Stimulated activated CD8-positive, alpha-beta memory T cell treated with anti-CD3 and anti-CD28 coated beads, Interleukin-12 subunit alpha, Interleukin-12 subunit beta, amount 100 ng/mL, for 1 hour (primary cell): Measurements from ENCODE around the gene RANBP10.

Source experiments
- DNase-seq: peaks from one replicate; pipeline ENCODE4 v3.0.0-alpha.2; 2020; ENCODE audit warnings: low read depth

RANBP10 gene

DNA sequence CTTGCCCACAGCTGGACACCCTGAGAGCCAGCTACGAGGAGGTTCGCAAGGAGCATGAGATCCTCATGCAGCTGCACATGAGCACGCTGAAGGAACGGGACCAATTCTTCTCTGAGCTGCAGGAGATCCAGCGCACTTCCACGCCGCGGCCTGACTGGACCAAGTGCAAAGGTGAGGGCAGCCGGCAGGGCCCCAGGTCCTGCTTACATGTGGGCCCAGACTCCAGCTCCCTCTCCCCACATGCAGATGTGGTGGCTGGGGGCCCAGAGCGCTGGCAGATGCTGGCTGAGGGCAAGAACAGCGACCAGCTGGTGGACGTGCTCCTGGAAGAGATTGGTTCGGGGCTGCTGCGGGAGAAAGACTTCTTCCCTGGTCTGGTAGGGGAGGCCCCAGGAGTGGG lies 19.5 kb upstream of the RANBP10 start:
- no peak for DNase-seq

DNA sequence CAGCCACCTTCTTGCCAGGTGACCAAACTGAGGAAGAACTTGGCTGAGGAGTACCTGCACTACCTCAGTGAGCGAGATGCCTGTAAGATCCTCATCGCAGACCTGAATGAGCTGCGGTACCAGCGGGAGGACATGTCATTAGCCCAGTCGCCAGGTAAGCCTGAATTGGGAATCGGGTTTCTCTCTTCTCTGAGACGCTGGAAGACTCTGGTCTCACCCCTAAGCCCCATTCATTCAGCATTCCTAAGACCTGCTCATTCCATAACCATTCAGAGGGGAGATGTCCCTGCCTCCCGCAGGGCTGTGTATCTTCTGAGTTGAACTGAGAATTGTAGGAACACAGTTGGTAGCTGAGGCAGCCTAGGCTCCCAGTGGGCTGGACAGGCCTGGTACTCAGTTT lies 18.8 kb upstream of the RANBP10 start:
- DNase-seq, result no peak

DNA sequence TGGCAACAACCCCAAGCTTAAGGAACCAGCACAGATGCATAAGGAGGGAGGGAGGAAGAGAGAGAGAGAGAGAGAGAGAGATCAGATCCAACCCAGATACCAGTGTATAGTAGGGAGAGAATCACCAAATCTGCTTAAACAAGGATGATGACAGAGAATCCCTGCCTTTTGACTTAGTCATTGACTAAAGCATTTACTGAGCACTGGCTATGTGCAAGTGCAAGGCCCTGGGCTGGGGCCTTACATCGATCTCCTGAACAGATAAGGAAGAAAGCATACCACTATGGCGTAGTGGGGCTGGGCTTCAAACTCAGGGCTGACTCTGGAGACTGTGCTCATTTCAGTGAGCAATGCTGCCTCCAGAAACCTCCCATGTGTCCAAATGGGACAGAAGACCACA lies 16.2 kb upstream of the RANBP10 start:
- no peak for DNase-seq

DNA sequence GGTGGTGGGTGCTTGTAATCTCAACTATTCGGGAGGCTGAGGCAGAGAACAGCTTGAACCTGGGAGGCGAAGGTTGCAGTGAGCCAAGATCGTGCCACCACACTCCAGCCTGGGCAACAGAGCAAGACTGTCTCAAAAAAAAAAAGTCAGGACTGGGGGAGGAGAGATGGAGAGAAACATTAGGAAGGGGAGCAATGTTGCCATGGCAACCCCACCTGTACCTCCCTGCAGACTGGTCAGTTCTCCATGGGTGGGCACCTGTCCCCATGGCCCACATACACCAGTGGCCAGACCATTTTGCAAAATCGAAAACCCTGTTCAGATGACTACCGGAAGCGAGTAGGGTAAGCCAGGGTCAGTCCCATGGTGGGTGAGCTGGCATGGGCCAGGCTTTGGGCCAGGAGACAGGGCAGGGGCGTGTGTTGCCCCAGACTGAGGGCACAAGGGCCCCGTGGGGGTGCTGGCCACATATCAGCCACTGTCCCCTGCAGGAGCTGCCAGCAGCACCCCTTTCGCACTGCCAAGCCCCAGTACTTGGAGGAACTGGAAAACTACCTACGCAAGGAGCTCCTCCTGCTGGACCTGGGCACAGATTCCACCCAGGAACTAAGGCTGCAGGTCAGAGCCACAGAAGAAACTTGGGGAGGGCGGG lies 14.4 kb upstream of the RANBP10 start:
- DNase-seq, result no peak

DNA sequence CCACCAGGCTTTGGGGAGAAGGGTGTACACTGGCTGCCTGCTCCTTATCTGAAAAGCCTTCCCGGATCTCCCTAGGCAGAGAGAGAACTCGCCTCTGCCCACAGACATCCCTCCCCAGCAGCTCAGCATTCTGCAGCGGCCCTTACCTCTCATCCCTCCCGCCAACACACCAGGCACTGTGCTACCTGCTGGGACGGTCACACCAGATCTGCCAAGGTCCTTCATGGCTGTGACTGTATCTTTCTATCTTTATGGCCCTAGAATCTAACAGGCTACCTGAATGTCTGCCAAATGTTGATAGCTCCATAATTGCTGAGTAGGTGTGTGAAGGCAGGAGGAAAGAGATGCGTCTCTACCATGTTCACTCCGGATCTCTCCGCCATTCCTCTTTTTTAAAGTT lies 8.2 kb upstream of the RANBP10 start:
- DNase-seq, result no peak

DNA sequence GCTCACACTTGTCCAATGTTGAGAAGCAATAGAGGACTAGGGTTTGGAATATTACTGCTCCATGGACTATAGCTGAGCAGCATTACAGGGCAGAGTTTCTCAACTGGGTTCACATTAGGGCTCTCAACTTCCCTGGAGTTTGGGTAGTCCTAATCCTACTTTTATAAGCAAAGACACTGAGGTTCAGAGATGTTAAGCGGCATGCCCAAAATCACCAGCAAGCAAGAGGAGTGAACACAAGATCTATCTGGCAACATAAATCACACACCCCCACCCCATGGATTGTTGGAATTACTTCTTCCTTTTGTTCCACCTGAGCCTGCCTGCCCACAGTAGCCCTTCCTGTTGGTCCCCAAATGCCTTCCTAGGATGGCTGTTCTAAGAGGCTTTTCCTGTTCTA lies 5.5 kb upstream of the RANBP10 start:
- DNase-seq, result no peak

DNA sequence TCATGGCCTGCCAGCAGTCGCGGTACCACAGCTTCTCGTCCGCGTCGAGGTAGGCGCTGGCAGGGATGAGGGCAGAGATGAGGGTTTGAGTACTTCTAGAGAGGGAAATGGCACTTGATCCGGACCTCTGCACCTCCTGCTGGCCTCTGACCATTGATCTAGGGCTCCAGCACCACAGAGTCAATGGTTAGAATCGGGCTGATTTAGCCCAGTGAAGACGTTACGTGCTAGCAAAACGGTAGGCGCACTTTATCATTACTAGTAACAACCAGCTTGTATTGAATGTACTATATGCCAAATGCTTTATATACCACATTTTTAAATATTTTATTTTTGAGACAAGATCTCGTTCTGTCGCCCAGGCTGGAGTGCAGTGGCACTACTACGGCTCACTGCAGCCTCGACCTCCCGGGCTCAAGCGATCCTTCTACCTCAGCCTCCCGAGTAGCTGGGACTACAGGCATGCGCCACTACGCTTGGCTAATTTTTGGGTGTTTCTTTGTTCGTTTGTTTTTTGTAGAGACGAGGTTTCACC lies 855 bp upstream of the RANBP10 start:
- DNase-seq, result no peak

DNA sequence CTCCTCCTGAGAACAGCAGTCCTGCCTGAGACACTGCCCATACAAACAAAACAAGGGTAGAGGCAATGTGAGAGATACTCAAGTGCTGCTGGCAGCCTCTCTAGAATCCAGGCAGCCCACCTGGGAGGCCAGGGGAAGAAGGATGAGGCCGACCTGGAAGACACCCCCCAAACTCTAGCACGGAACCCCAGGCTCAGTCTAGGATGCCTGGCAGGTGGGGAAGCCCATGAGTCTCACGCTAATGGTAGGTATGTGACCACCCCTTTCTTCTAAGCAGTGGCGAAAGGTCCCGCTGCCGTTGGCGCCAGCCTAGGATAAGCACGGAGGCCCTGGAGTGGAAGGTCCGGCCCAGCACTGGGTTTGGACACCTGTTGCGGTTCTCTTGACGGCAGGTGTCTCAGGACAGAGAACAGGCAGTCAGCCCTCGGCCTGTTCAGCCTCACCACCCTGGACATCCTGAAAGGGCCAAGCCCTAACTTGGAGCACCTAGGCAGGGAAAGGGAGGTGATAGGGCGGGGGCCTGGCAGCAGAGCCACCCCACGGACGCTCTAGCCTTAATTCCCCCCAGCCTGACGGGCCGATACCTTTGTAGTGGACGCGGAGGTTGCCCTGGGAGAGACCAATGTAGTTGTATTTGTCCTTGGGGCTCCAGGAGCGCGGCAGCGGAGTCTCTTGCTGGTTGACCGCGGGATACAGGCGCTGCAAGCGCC lies 487 bp downstream of the RANBP10 start:
- DNase-seq, result no peak

DNA sequence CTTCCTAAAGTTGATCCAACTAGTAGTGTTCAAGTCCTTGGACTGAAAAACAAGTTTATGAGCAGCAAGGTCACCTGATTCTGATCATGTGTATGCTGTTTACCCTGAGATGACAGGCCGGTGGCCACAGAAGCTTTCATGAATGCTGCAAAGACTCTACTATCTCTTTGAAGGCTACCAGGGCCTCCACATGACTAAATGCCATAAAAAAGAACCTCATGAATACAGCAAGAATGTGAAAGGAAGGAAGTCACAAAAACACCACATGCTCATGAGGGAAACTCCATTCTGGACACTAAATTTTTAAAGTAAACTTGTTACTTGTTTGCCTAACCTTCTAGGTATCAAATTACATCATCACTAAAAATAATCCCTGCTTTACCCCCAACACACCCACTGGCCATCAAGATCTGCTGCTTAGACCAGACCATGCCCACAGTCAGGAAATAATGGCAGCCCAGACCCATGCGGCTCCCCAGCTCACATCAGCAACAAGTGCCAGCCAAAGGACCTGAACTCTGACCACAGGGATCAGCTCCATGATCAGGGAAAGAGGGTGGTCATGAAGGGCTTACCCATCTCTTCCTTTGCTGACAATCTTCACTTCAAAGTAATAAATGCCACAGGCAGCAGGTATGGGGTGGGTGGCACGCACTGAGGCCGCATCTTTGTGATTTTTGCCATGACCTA lies 1.4 kb downstream of the RANBP10 start:
- no peak for DNase-seq

DNA sequence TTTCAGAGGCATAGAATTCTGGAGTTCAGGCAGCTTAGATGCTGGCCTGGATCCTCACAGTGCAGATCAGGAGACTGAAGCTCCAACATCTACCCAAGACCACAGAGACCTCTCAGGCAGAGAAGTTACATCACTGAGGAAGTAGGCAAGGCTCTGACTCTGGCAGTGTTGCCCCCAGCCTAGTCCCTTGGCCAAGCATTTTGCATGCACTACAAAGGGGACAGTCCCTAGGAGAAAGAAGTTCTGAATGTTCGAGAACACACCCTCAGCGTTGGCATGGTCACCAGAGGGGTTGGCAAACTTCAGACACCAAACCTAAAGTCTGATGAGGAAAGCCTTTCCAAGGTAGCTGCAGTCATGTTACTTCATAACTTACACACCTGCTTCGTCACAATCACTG lies 2.5 kb downstream of the RANBP10 start:
- DNase-seq, result no peak

DNA sequence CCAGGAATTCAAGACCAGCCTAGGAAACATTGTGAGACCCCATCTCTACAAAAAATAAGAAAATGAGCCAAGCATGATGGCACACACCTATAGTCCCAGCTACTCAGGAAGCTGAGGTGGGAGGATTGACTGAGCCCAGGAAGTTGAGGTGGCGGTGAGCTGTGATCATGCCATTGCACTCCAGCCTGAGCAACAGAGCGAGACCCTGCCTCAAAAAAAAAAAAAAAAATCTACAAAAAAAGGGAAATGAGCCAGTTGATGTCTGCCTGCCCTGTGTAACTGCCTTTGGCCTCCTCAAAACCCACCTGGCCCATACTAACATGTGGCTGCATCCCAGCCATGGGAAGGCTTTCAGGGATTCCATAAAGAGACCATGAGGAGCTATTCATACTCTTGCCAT lies 4.5 kb downstream of the RANBP10 start:
- peak; percentile 20 for DNase-seq

DNA sequence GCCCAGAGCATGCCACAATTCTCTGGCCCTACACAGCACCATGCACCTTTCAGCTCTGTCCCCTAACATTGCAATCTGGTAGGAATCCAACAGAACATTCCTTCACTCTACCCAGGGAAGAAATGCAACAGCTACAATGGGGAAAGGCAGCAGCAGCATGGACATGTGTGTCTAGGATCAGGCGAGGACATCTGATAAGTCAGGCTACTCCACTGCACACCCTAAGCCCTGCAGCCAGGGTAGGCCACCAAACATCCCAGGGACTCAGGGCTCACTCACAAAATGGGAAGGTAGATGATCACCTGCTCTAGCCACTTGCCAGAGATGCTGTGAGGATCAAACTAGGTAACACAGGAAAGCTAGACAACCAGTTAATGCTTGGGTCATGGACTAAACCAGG lies 5.1 kb downstream of the RANBP10 start:
- DNase-seq, result no peak

DNA sequence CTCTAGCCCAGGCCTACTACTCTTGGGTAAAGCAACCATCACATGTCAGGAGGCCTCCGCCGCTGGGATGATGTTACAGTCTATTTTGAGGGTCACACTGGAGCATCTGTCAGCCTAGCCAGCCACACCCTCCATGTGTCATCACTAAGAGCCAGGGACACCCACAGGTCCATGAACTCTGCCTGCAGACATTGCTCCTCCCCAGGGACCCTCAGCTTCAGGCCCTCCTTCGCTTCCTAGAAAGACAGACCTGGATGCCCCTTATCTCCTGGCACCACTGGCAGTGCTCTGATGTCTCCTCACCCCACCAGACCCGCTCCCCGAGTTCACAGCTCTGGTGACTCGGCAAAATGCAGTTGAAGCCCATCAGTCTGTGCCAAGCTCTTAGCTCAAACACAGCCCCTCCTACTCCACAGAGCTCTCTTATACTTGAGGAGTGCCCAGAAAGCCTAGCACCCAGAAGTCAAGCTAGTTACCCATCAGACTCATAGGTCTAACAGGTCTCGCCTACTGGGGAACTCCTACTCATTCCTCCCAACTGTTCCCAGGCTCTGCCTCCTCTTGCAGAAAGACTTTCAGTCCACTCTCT lies 5.9 kb downstream of the RANBP10 start:
- DNase-seq, result no peak

DNA sequence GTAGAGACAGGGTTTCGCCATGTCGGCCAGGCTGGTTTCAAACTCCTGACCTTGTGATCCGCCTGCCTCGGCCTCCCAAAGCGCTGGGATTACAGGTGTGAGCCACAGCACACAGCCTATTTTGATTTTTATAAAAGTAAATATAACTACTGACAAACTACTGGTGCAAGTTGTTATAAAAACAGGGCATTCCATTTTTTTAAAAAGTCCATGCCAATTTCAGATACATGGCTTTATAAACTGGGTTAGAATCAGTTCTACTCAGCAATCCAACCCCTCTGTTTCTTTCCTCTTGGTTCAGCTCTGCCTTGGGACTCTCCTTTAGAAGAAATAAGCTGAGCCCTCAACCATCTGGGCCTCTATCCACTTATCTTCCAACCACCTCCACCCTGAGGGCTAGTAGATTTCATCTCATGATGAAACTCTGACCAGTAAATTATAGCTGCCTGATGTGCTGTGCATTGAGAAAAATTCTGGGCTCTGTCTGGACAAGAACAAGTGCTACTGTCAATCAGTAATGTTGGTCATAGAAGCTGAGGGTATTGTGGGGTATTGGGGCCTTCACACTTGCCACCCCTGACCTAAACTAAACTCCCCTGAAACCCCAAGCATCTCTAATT lies 10.2 kb downstream of the RANBP10 start:
- DNase-seq, result no peak

DNA sequence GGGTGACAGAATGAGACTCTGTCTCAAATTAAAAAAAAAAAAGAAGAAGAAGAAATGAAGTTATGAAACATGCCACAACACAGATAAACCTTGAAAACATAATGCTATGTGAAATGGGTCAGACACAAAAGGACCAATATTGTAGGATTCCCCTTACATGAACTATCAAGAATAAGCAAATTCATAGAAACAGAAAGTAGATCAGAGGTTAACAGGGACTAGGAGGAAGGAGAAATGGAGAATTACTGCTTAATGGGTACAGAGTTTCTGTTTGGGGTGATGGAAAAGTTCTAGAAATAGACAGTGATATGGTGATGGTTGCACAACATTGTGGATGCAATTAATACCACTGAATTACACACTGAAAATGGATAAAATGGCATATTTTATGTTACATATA lies 16.3 kb downstream of the RANBP10 start:
- no peak for DNase-seq

DNA sequence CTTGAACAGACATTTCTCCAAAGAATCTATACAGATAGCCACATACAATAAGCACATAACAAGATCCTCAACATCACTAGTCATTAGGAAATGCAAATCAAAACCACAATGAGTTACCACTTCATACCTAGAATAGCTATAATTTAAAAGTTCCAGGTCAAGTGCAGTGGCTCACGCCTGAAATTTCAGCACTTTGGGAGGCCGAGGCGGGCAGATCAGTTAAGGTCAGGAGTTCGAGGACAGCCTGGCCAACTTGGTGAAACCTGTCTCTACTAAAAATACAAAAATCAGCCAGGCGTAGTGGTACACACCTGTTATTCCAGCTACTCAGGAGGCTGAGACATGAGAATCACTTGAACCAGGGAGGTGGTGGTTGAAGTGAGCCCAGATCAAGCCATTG lies 19.9 kb downstream of the RANBP10 start:
- no peak for DNase-seq

DNA sequence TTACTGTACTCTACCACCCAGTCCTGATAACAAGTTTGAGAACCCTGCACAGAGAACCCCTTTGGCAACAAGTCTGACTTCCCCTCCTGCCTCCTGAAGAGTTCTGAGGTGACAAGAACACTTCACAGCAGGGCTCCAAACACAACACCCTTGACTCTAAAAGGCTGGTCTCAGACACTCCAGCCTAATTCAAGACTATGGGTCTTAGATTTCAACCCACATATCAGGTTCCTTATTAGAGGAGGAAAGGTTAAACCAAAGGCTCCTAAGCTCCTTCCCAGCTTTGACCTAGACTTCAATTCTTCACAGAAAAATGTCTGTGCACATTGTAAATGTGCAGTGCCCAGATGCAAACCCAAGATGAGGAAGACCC lies 23.0 kb downstream of the RANBP10 start:
- no peak for DNase-seq

DNA sequence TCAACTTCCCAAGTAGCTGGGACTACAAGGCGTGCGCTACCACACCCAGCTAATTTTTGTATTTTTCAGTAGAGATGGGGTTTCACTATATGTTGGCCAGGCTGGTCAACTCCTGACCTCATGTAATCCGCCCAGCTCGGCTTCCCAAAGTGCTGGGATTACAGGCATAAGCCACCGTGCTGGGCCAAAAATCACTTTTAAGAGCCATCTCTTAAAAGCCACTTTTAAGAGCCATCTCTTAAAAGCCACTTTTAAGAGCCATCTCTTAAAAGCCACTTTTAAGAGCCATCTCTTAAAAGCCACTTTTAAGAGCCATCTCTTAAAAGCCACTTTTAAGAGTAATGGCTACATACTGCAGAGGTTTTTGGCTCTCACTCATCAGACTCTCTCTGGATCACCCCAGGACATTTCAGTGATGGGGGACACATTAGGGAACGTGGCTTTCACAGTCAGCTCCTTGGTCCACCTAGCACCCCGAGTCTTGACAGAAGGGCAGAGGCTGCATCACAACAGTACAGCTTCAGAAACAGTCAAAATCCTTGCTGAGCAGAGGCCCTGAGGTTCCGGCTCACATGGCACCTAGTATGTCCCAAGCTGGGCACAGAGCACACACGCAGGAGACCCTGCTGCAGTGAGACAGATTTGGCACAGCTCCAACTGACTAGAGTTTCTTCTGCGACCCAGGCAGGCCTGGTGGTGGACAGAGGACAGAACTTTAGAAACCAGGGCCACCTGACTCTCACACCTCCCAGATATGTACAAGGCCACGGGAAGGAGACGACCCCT lies 23.6 kb downstream of the RANBP10 start:
- DNase-seq, result no peak

DNA sequence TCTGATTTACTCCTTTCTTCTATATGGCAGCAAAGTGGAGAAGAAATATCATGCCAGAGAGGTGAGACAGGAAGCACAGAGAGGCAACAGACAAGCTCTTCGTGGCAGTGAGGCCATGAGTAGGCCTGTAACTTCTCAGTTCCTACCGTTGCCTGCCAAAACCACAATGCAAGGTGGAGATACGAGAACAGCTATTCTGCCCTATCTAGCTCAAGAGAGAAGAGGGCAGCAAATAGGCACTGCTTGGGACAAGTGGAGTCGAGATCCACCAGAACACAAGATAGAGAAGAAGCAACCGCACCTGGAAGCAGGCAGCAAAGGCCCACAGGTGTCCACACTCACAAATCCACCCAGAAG lies 24.8 kb downstream of the RANBP10 start:
- DNase-seq, result no peak

DNA sequence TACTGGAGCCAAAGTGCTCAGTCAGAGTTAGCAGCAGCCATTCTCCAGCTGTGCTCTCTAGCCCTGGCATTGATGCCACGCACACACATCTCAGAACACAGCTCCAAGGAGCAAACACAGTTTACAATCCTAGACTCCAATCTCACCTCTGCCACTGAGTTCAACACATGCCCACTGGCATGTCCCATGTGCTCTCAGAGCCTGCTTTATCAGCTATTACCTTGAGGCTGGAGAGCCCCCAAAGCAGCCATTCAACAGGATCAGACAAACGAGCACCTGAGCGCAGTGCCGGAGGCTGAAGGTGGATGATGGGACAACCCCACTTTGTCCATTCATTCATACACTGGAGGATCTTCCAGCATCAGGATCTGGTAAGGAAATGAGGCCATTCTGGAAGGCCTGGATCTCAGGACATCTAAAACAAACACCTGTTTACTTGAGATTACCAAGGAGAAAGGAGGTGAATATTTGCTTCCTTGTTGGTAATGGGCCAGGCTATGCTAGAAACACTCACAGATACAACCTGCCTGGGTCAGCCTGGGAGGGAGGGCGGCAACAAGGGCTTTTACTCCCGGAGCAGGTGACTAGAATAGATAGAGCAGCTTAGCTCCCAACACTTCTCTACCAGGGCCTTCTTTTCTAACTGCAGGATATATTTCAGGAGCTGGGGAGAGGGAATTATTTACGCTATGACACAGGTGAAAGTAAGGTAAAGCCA lies 25.4 kb downstream of the RANBP10 start:
- no peak for DNase-seq
